ENCODE data around the gene COL12A1. TPM values are rescaled to one million over a fixed set of nuclear protein-coding genes. Genes with fewer than 3 reads are reported as not detected.

The COL12A1 gene
- total RNA-seq, 2 donors from 2014 or later, result 0.06 TPM; not detected in 1

DNA sequence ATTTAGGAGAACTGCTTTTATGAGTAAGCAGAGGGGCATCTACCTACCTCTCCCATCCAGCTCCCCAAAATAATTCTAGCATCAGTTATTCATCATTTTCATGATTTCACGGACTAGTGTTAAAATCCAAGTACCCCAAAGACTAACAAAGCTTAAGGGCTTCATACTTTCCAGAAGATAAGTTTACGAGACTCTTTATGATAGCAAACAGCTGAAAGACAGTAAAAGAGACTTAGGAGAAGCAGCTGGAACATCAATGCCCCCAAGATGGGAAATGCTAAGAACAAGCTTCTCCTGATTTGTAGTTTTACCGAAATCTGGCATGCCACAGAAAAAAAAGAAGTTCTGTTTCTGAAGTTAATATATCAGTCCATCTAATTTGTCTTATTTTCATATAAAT lies 70.0 kb downstream of the COL12A1 start:
- Mint-ChIP-seq H3K9me3 (no peaks in the 10 kb centered on the region), H3K36me3 (no peaks in the 10 kb centered on the region), H3K27ac (no peak overlapping the region)
- DNase-seq (ENCODE audit: low spot score in 2 of 2) (no peak), ATAC-seq (no peak)

DNA sequence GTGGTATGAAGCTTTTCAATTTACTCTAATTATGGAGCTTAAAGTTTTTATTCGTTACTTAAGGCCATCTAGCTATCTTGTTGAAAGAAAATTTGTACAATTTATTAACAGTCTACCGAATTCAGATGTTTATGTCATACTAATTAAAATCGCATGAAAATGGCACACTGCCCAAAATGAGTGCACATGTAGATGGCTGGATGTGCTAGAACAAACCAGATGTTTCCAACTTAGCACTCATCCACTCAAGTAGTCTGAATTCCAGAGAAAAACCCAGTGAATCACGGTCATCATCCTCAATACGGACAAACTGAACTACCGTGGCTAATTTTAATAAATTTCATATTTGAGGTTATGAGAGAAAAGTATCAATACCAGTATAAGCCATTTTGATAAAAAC lies 70.4 kb downstream of the COL12A1 start:
- Mint-ChIP-seq H3K27ac (no peak overlapping the region), H3K36me3 (no peaks in the 10 kb centered on the region), H3K9me3 (no peaks in the 10 kb centered on the region)
- DNase-seq (ENCODE audit: low spot score in 2 of 2), result no peak
- no peak for ATAC-seq

DNA sequence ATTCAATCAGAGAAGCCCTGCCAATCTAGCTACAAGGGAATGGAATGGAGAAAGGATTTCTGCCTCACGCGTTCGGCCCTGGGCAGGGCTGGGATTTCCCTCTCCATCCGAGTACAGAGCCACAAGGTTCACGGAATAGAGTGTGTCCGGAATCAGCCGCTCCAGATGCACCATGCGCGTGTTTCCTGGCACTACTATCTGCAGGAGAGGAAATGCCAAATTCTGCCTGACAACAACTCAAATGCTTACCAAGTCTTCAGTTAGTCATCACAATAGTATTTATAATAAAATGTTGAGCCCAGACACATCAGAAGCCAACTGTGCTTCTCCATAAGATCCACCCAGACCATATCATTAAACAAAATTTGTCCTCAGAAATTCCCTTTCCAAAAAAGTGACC lies 75.1 kb downstream of the COL12A1 start:
- Mint-ChIP-seq H3K9me3 (no peaks in the 10 kb centered on the region), H3K36me3 (no peaks in the 10 kb centered on the region), H3K27ac (no peak overlapping the region)
- DNase-seq (ENCODE audit: low spot score in 2 of 2) (no peak), ATAC-seq (no peak)

DNA sequence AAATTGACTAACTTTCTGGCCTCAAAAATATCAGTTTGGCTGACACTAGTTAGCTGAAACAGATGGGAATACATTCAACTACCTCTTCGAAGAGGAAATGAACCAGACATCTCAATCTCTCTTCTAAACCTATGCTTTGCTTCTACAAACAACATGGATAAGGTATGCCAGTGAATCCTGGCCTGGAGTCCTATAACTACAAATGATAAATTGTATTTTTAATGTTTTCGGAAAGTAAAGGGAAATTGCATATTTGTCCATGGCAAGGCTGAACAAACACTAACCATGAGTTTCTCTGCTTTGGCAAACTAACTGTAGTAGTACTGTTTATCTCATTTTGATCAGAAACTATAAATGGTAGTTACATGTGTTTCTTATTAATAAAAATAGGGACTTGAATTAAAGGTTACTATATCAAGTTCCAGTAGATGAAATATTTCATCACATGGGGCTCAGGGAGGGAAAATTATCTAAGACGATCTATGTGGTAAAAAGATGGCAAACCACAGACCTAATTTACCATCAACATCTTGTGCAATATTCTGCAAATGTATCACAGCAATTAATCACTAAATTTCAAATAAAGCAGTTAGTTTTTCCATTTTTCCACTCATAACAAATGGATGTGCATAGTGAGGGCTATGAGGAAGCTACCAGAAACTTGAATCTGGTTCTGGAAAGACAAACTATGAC lies 76.8 kb downstream of the COL12A1 start:
- H3K36me3 Mint-ChIP-seq, result no peaks in the 10 kb centered on the region
- ATAC-seq, result no peak
- H3K27ac Mint-ChIP-seq, result no peak overlapping the region
- H3K9me3 Mint-ChIP-seq, result no peaks in the 10 kb centered on the region
- no peak for DNase-seq (ENCODE audit: low spot score in 2 of 2)

DNA sequence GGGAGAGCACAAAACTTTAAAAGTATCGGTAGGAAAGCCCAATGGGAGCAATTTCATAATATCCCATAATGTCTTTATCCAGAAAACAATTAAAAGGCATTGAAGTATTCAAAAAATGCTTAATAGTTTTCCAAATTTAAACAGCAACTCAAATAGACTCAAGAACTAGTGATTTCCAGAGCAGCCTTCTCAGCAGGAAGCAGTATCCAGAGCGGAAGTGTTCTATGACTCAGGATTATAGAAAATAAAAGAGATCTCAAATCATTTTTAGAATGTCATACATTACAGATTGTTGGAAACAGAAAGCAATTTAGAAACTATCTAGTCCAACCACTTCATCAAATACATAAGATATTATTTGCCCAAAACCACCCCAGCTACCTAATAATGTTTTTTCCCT lies 79.3 kb downstream of the COL12A1 start:
- Mint-ChIP-seq H3K36me3 (no peaks in the 10 kb centered on the region), H3K27ac (no peak overlapping the region)

DNA sequence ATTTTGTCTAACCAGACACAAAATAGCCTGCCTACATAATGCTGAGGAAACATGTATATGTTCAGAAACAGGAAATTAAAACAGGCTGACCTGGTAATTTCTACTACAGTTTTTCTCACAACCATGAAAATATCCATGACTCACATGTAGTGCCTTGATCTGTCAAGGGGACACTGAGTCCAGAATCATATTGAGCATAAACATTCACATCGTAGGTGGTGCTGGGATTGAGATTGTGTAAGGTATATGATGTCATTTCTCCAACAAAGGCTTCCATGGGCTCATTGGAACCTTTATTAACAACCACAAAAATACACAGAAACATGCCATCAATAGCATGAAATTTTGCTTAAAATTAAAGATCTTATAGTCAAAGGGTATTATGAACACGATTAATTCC lies 80.9 kb downstream of the COL12A1 start:
- DNase-seq (ENCODE audit: low spot score in 2 of 2) (no peak), ATAC-seq (no peak)
- no peaks in the 10 kb centered on the region for H3K9me3 Mint-ChIP-seq
- no peak overlapping the region for H3K27ac Mint-ChIP-seq
- H3K36me3 Mint-ChIP-seq, result no peaks in the 10 kb centered on the region

More for the DNA sequence above, 79.3 kb downstream of the COL12A1 start:
- ATAC-seq, result no peak
- no peak for DNase-seq (ENCODE audit: low spot score in 2 of 2)
- H3K9me3 Mint-ChIP-seq, result no peaks in the 10 kb centered on the region

DNA sequence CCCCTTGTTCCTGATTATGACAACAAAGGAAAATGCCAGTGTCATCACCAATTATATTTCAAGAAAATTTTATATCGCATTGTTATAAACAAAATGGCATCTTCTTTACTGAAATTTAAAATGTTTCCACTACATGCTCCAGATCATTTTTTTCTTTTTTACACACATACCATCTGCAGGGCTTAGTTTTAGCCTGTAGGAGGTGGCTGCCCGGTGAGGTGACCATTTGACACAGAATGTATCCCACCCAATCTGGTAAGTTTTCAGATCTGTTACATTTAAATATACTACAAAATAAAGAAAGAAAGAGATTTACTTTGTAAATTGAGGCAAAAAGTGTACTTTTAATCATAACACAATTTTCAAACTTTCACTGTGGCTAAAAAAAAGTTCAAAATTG lies 81.8 kb downstream of the COL12A1 start:
- no peak for ATAC-seq
- H3K9me3 Mint-ChIP-seq, result no peaks in the 10 kb centered on the region
- no peak for DNase-seq (ENCODE audit: low spot score in 2 of 2)
- H3K27ac Mint-ChIP-seq, result no peak overlapping the region
- H3K36me3 Mint-ChIP-seq, result no peaks in the 10 kb centered on the region

DNA sequence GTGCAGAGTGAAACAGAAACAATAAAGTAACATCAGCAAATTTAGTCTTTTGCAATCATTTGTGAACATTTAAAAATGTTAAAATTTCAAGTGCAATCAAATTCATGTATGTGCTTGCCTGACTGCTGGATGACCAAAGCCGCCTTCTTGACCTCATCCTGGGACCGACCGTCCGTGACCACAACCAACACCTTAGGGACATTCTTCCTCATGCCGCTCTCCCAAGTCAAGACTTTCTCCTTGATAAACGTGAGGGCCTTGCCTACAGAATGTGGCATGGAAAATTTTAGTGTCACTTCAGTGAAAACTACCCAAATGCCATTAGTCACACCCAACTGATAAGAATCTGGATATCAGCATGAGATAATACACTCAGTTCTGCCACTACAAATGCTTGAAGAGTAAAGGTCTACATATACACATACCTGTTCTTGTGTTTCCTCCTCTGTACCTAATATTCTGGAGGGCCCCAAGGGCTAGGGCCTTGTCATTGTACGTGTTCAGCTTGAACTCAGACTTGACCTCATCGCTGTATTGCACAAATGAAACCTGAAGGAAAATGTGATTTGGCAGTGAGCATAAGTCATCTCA lies 86.8 kb downstream of the COL12A1 start:
- Mint-ChIP-seq H3K27ac (no peak overlapping the region), H3K36me3 (no peaks in the 10 kb centered on the region), H3K9me3 (no peaks in the 10 kb centered on the region)
- ATAC-seq, result no peak
- DNase-seq (ENCODE audit: low spot score in 2 of 2), result no peak

DNA sequence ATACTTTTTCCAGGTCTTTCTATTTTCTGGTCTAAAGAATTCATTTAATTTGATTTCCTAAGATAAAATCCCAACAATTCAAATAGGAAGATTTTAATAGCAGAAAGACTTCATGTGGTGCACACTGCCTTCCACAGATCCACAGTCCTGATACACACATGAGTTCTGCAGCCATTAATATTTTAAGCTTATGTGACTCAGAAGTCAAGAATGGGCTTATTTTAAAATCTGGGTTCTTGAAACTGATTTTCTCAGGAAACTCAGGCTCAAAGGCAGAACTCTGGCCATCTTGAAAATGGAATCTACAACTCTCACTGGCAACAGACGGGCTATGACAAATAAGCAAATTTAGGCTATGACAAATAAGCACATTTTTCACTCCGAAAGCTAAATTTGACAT lies 88.2 kb downstream of the COL12A1 start:
- Mint-ChIP-seq H3K9me3 (no peaks in the 10 kb centered on the region), H3K36me3 (no peaks in the 10 kb centered on the region), H3K27ac (no peak overlapping the region)
- no peak for ATAC-seq
- DNase-seq (ENCODE audit: low spot score in 2 of 2), result no peak

DNA sequence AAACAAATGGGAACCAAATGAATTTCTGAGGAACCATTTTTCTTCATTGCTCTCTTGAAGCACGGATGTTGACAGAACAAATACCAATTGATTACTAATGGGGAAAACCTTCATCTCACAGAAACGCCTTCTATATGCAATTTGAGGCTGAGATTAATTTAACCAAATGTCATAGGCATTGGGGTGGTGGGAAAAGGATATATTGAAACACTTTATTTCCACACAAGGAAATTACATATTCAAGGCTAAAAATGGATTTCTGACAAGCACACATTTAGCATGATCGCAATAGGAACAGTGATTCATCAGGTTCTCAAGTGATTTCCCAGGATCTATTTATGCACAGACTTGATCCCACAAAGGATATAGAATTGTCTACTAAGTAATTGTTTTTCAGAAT lies 88.9 kb downstream of the COL12A1 start:
- Mint-ChIP-seq H3K36me3 (no peaks in the 10 kb centered on the region), H3K27ac (no peak overlapping the region), H3K9me3 (no peaks in the 10 kb centered on the region)
- ATAC-seq, result no peak
- no peak for DNase-seq (ENCODE audit: low spot score in 2 of 2)

DNA sequence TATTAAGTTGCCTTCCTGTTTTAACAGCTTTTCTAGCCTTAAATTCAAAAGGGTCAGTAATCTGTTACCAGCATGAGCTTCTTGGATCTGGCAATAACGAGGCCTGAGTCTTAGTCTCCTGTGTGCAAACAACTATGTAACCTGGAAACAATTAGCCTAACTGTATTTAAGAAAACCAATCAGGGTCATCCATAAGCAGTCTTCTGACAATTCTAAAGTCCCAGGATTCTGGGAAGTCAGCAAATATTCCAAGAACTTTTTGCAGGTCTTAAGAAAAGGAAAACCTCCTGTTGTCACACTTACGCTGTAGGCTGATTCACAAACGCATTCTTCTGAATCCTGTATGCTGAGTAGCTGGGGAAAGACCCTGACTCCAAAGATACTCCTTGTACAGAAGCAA lies 90.4 kb downstream of the COL12A1 start:
- ATAC-seq, result no peak

DNA sequence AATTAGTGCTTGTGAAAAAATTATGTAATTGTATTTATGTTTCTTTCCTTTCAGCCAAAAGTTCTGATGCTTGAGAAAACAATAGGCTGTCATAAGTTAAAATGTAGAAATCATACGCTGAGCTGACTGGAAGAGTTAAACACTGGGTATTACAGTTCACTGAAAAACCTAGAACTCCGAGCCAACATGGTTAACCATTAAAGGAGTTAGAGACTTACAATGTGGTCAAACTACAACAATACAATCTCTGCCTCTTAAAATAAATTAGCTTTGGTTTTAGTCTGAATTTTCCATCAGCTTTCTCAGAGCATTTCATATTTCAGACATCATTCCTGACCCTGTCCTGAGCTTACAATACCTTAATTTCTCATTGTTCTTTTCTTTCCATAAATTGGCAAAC lies 91.0 kb downstream of the COL12A1 start:
- Mint-ChIP-seq H3K27ac (no peak overlapping the region), H3K36me3 (no peaks in the 10 kb centered on the region), H3K9me3 (no peaks in the 10 kb centered on the region)
- ATAC-seq (no peak), DNase-seq (ENCODE audit: low spot score in 2 of 2) (no peak)

More for the DNA sequence above, 90.4 kb downstream of the COL12A1 start:
- DNase-seq (ENCODE audit: low spot score in 2 of 2), result no peak
- Mint-ChIP-seq H3K27ac (no peak overlapping the region), H3K36me3 (no peaks in the 10 kb centered on the region), H3K9me3 (no peaks in the 10 kb centered on the region)

DNA sequence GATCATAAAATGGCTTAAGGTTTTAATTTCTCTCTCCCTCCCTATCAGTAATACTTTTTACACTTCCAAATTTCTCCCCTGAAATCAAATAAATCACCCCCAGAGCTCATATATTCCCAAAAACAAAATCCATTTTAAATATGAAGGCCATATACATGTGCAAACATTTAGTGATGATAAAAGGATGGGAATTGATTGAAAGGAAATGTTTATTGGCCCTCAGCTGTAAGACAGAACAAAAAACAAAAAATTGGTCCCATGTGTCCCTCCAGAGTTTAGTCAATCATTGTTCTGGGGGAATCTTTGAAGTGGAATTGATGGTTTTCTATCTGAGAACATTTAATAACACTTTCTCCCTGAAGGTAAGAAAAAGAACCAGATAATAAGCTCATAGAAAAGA lies 91.7 kb downstream of the COL12A1 start:
- DNase-seq (ENCODE audit: low spot score in 2 of 2), result no peak
- no peaks in the 10 kb centered on the region for H3K36me3 Mint-ChIP-seq
- no peak for ATAC-seq
- no peak overlapping the region for H3K27ac Mint-ChIP-seq
- H3K9me3 Mint-ChIP-seq, result no peaks in the 10 kb centered on the region

DNA sequence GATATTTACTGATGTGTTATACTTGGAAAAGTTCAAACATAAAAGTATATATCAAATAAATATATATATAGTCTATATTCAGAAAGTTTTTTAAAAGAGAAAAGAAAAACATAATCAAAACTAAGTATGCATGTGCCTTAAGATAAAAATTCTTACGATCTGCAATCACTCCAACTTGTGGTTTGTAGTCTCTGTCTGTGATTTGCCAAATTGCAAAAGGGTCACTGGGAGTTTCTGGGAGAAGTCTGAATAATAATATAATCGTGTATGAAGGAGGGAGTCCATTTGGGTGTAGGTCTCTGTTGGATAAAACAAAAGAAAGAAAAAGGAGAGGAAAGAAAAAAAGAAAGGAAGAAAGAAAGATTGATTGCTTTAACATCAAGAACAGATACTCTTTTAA lies 92.4 kb downstream of the COL12A1 start:
- Mint-ChIP-seq H3K27ac (no peak overlapping the region), H3K9me3 (no peaks in the 10 kb centered on the region), H3K36me3 (no peaks in the 10 kb centered on the region)
- no peak for DNase-seq (ENCODE audit: low spot score in 2 of 2)
- no peak for ATAC-seq

DNA sequence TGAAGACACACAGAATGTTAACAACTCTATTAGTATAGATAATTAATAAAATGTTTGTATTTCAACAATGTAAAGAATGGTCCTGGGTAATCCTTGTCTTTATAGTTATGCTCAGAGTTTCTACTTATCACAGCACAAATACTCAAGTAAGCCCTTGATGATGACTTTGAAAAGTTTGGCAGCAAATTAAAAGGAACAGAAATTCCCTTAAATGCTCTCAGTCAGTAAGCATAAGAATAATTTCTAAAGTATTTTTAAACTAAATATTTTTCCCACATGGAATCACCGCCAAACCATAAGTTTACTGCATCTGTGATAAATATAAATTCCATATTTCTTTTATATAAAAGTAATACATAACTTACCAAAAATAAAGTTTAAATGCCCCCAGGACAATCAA lies 96.1 kb downstream of the COL12A1 start:
- H3K27ac Mint-ChIP-seq, result no peak overlapping the region
- no peaks in the 10 kb centered on the region for H3K36me3 Mint-ChIP-seq
- no peaks in the 10 kb centered on the region for H3K9me3 Mint-ChIP-seq

DNA sequence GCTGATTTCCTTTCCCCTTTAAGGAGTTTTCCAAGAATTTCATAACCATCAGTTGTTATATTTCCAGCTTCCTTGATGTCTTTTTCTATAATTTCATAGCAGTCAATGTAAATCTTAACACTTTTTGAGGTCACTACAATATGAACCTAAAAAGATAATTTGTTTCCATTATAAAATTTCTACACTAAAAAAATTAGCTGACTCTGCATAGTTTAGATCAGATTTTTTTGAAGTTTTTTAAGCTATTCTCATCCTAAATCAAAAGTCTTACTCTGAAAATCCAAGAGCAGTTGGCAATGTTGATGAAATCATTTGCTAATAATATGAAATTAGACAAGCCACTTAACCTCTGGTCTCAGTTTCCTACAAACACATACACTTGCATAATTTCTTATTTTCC lies 96.8 kb downstream of the COL12A1 start:
- H3K36me3 Mint-ChIP-seq, result no peaks in the 10 kb centered on the region
- DNase-seq (ENCODE audit: low spot score in 2 of 2), result no peak
- H3K9me3 Mint-ChIP-seq, result no peaks in the 10 kb centered on the region
- no peak for ATAC-seq
- H3K27ac Mint-ChIP-seq, result no peak overlapping the region

More for the DNA sequence above, 96.1 kb downstream of the COL12A1 start:
- ATAC-seq, result no peak
- no peak for DNase-seq (ENCODE audit: low spot score in 2 of 2)

DNA sequence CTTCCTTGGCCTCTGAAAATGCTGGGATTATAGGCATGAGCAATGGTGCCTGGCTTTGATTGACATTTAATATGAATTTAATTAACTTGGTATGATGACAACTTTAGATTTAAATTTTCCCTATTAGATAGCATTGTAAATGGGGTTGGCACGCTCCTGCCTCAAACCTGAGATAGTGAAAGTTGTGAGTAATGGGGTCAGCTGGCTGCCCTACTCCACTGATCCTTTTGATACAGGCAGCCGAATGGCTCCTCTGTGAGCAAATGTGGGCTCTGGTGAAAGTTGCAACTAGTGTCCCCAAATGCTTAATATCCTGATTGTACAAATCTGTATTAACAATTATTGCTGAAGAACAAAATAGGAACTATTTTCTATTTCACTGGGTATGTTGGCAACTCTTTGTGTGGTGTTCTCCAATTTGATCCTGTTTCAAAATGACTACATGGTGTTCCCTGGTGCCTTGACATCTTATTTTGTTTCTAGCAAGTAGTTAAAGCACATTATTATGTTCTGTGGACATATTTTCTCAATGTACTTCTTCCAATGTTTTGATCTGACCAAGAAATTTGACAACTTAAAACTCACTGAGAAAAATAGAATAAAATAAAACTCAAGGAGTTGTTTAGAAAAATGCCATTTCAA lies 97.4 kb downstream of the COL12A1 start:
- Mint-ChIP-seq H3K27ac (no peak overlapping the region), H3K36me3 (no peaks in the 10 kb centered on the region), H3K9me3 (no peaks in the 10 kb centered on the region)
- DNase-seq (ENCODE audit: low spot score in 2 of 2) (no peak), ATAC-seq (no peak)

DNA sequence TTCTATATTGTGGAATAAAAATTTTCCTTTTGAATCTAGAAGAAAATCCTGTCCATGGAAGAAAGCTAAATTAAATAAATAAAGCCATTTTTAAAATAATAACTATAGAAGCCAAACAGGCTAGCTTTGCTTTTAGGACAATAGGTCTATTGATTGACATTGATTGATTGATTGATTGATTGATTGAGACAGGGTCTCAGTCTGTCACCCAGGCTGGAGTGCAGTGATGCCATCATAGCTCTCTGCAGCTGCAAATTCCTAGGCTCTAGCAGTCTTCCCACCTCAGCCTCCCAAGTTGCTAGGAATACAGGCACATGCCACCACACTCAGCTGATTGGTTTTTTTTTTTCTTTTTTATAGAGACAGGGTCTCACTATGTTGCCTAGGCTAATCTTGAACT lies 97.9 kb downstream of the COL12A1 start:
- ATAC-seq (no peak), DNase-seq (ENCODE audit: low spot score in 2 of 2) (no peak)
- Mint-ChIP-seq H3K9me3 (no peaks in the 10 kb centered on the region), H3K36me3 (no peaks in the 10 kb centered on the region), H3K27ac (no peak overlapping the region)
